Panc1 (cell line): ENCODE results near the gene MAPKAPK5. TPM values are rescaled to one million over a fixed set of nuclear protein-coding genes. Genes with fewer than 3 reads are reported as not detected.

Experiments
- ATAC-seq: fragments of 200-7000 bp; cut with Tn5 transposase; 2 replicates; pipeline ENCODE4 v1.9.1; 2020; ENCODE audit warnings: mild to moderate bottlenecking, moderate library complexity
- BruUV-seq: library from RNA; stranded (reverse); fragments of 400-500 nt; replicated peaks from 2 replicates; lab custom pipeline; 2021; lab: Mats Ljungman, UMichigan
- CTCF ChIA-PET: fragments of 300-600 bp; sonication (Branson Sonifier 250); formaldehyde crosslinking; loops from one replicate; lab custom pipeline; 2022; ENCODE audit warnings: antibody characterized with exemption; lab: Charles Lee
- POLR2A ChIA-PET: fragments of 300-600 bp; sonication (Branson Sonifier 250); formaldehyde crosslinking; loops from one replicate; lab custom pipeline; 2022; ENCODE audit warnings: antibody characterized with exemption; lab: Charles Lee
- DNase-seq: peaks from one replicate; pipeline ENCODE4 v3.0.0-alpha.2; 2010; ENCODE audit warnings: low read depth, low spot score
- H3K27ac ChIP-seq: 2 replicates; pipeline ENCODE4 v1.5.1; 2011; ENCODE audit warnings: mild to moderate bottlenecking, low read length, inconsistent platforms
- H3K27me3 ChIP-seq: fragments of 200-500 bp; sonication (Bioruptor generic); 2 replicates; pipeline ENCODE4 v1.6.0; 2014; ENCODE audit warnings: low read length, inconsistent platforms; ENCODE audit not compliant: control insufficient read depth, insufficient read depth
- H3K36me3 ChIP-seq: fragments of 200-500 bp; sonication (Bioruptor generic); 2 replicates; pipeline ENCODE4 v1.5.1; 2014; ENCODE audit warnings: inconsistent platforms, mild to moderate bottlenecking, low read length, moderate library complexity; ENCODE audit not compliant: control insufficient read depth, insufficient read depth
- H3K4me1 ChIP-seq: 2 replicates; pipeline ENCODE4 v1.5.1; 2011; ENCODE audit warnings: inconsistent platforms, mild to moderate bottlenecking, low read length, moderate library complexity; ENCODE audit not compliant: control insufficient read depth, insufficient read depth
- H3K4me3 ChIP-seq, 2 experiments: 2 replicates each; pipeline ENCODE4 v1.5.1; 2011 to 2012; ENCODE audit warnings: low read depth in 2 of 2, low read length in 2 of 2, mild to moderate bottlenecking in 2 of 2, inconsistent platforms in 1 of 2, moderate library complexity in 1 of 2
- H3K9me3 ChIP-seq: fragments of 200-500 bp; sonication (Bioruptor generic); 2 replicates; pipeline ENCODE4 v1.5.1; 2014; ENCODE audit warnings: low read depth, mild to moderate bottlenecking, inconsistent platforms, low read length, moderate library complexity; ENCODE audit not compliant: control insufficient read depth, insufficient read depth
- POLR2AphosphoS5 ChIP-seq: IDR thresholded peaks from 2 replicates; pipeline ENCODE4 v1.6.1; 2012; ENCODE audit warnings: mild to moderate bottlenecking, low read depth, low read length, moderate library complexity
- SIN3A ChIP-seq: IDR thresholded peaks from 2 replicates; pipeline ENCODE4 v1.6.1; 2012; ENCODE audit warnings: low read depth, mild to moderate bottlenecking, low read length, moderate library complexity, borderline replicate concordance; ENCODE audit not compliant: insufficient read depth
- TCF7L2 ChIP-seq: IDR thresholded peaks from 2 replicates; pipeline ENCODE4 v1.6.1; 2011; ENCODE audit warnings: mild to moderate bottlenecking, low read depth, low read length, inconsistent platforms
- in situ Hi-C: cut with HindIII; loops from 2 replicates; pipeline ENCODE4 v1.10.0; 2016; ENCODE audit warnings: low sequenced_read_pairs, low pct_unique_long_range_greater_than_20kb
- intact Hi-C: fragments of 100-400 bp; cut with micrococcal nuclease; formaldehyde crosslinking; loops from one replicate; pipeline ENCODE4 v1.10.0; 2022; ENCODE audit not compliant: unreplicated experiment
- total RNA-seq: library from RNA; stranded (reverse); gene quantifications from one replicate; pipeline ENCODE4 v1.2.1, GENCODE V29; 2021; ENCODE audit not compliant: unreplicated experiment
- TF ChIP-seq, protein P1 (sequence below), 2 experiments: IDR thresholded peaks; 2 replicates each; pipeline ENCODE4 v1.6.1; 2011 to 2012; ENCODE audit warnings: low read depth in 2 of 2, control low read depth in 1 of 2, low read length in 1 of 2, mild to moderate bottlenecking in 1 of 2, moderate library complexity in 1 of 2; ENCODE audit not compliant: insufficient read depth in 1 of 2
- TF ChIP-seq, protein P2 (sequence below): fragments of 450-650 bp; IDR thresholded peaks from 2 replicates; pipeline ENCODE4 v1.5.1; 2017; ENCODE audit warnings: mild to moderate bottlenecking

MAPKAPK5 gene
- total RNA-seq, 1 experiment from 2014 or later, result 49.7 TPM

DNA sequence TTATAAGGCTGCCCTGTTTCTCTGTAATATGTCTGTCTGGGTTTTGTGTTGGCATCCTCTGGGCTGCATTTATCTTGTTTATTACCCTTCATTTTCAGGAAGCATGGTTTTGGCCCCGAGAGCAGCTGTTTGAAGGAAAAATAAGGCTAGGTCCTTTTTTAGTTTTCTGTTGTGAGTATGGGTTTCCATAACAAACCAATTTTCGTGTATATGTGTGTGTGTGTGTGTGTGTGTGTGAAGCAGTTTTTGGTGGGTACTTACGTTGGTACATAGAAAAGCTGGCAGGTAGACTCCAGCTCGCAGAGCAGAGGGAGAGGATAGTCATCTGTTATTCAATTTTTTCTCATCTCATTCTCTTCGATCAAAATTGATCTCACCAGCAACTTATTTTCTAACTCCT is 52.5 kb downstream of the MAPKAPK5 start:
- in situ Hi-C loops (no loop called here), intact Hi-C loops (no loop called here)
- Histone ChIP-seq H3K9me3 (no peaks in the 10 kb centered on the region), H3K4me3 (no peak overlapping the region), H3K36me3 (peaks cover 19% of the 10 kb centered on the region; the same call in 1 of the 2 replicates), H3K4me1 (no peaks in the 10 kb centered on the region), H3K27ac (no peak overlapping the region), H3K27me3 (no peaks in the 10 kb centered on the region)
- ChIA-PET POLR2A (no interaction called here), CTCF (no interaction called here)
- ATAC-seq (no peak), DNase-seq (no peak)
- TF ChIP-seq TCF7L2 (no peak), SIN3A (no peak)
- TF ChIP-seq, protein P1, sequence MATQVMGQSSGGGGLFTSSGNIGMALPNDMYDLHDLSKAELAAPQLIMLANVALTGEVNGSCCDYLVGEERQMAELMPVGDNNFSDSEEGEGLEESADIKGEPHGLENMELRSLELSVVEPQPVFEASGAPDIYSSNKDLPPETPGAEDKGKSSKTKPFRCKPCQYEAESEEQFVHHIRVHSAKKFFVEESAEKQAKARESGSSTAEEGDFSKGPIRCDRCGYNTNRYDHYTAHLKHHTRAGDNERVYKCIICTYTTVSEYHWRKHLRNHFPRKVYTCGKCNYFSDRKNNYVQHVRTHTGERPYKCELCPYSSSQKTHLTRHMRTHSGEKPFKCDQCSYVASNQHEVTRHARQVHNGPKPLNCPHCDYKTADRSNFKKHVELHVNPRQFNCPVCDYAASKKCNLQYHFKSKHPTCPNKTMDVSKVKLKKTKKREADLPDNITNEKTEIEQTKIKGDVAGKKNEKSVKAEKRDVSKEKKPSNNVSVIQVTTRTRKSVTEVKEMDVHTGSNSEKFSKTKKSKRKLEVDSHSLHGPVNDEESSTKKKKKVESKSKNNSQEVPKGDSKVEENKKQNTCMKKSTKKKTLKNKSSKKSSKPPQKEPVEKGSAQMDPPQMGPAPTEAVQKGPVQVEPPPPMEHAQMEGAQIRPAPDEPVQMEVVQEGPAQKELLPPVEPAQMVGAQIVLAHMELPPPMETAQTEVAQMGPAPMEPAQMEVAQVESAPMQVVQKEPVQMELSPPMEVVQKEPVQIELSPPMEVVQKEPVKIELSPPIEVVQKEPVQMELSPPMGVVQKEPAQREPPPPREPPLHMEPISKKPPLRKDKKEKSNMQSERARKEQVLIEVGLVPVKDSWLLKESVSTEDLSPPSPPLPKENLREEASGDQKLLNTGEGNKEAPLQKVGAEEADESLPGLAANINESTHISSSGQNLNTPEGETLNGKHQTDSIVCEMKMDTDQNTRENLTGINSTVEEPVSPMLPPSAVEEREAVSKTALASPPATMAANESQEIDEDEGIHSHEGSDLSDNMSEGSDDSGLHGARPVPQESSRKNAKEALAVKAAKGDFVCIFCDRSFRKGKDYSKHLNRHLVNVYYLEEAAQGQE (IDR thresholded peaks at IDR 0.05; ENCODE audit: insufficient read depth in 1 of 2, low read depth in 2 of 2, low read length in 1 of 2), result no peak
- BruUV-seq, result no TSS peak

DNA sequence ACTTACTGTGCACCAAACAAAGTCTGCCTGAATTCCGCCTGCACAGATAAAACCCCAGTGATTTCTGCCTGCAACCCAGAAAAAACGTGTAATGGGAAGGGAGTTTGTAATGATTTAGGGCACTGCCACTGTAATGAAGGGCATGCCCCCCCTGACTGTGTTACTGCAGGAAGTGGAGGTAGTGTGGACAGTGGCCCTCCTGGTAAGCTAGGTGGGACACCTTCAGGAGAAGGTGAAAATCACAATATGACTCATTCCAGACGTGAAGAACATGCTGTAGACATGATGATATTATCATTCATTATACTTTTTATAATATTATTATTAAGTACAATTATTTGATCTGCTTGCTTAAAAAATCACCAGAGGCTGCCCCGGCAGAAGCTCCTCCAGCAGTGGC is 59.2 kb downstream of the MAPKAPK5 start:
- no peak for ATAC-seq
- no TSS peak for BruUV-seq
- in situ Hi-C loops, result no loop called here

More for the DNA sequence above, 59.2 kb downstream of the MAPKAPK5 start:
- Histone ChIP-seq H3K36me3 (peaks cover 4% of the 10 kb centered on the region; the same call in 1 of the 2 replicates), H3K27ac (no peak overlapping the region), H3K4me1 (no peaks in the 10 kb centered on the region), H3K9me3 (no peaks in the 10 kb centered on the region), H3K4me3 (no peak overlapping the region), H3K27me3 (no peaks in the 10 kb centered on the region)
- CTCF ChIA-PET, result no interaction called here
- POLR2A ChIA-PET, result no interaction called here
- TF ChIP-seq POLR2AphosphoS5, result peak; percentile 12; the same call in 1 of the 2 replicates
- TF ChIP-seq, protein P1 (IDR thresholded peaks at IDR 0.05; ENCODE audit: insufficient read depth in 1 of 2, low read depth in 2 of 2, low read length in 1 of 2), result no peak
- no peak for TF ChIP-seq TCF7L2
- TF ChIP-seq, protein P2, sequence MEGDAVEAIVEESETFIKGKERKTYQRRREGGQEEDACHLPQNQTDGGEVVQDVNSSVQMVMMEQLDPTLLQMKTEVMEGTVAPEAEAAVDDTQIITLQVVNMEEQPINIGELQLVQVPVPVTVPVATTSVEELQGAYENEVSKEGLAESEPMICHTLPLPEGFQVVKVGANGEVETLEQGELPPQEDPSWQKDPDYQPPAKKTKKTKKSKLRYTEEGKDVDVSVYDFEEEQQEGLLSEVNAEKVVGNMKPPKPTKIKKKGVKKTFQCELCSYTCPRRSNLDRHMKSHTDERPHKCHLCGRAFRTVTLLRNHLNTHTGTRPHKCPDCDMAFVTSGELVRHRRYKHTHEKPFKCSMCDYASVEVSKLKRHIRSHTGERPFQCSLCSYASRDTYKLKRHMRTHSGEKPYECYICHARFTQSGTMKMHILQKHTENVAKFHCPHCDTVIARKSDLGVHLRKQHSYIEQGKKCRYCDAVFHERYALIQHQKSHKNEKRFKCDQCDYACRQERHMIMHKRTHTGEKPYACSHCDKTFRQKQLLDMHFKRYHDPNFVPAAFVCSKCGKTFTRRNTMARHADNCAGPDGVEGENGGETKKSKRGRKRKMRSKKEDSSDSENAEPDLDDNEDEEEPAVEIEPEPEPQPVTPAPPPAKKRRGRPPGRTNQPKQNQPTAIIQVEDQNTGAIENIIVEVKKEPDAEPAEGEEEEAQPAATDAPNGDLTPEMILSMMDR, result no peak
- no peak for TF ChIP-seq SIN3A
- no peak for DNase-seq
- intact Hi-C loops, result no loop called here
